ENCODE measurements around the gene CLN5.
A peak's percentile ranks its signal among the peaks of the same experiment; 100 is the strongest.
"Not testable (repeated sequence)": the region's sequence is repeated elsewhere in the genome, so short reads cannot be mapped to it uniquely, and the experiment has no call there.

The CLN5 gene

DNA sequence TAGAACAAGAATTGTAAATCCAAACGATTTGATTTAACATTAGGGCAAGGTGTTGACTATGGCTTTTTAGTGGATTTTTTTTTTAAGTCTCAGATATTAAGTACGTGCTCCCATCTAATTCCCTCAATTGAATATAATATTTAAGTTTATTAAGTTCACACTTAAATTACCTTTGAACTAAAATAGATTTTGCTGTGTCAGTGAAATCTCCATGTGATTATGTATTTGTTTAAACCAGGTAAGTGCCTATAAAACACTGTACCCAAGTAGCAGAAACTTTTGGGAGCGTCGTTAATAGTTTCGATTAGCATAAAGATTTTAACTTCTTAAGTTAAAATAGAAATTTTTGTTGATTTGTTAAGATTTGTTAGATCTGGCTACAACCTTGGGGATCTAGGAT, 1.6 kb downstream of the CLN5 start:
- ChIA-PET CTCF (interaction anchor here (4.3 to 9.3 kb wide), 2 partner anchors 10 to 14 kb away, joined by 41 to 106 read pairs; no protein-coding TSS in a partner anchor), POLR2A (interaction anchor here (1.2 kb wide), 1 partner anchor 32 kb away, joined by 6 read pairs; no protein-coding TSS in a partner anchor)
- DNase-seq (ENCODE audit: low read depth, low spot score): no peak
- TF ChIP-seq, protein P1, sequence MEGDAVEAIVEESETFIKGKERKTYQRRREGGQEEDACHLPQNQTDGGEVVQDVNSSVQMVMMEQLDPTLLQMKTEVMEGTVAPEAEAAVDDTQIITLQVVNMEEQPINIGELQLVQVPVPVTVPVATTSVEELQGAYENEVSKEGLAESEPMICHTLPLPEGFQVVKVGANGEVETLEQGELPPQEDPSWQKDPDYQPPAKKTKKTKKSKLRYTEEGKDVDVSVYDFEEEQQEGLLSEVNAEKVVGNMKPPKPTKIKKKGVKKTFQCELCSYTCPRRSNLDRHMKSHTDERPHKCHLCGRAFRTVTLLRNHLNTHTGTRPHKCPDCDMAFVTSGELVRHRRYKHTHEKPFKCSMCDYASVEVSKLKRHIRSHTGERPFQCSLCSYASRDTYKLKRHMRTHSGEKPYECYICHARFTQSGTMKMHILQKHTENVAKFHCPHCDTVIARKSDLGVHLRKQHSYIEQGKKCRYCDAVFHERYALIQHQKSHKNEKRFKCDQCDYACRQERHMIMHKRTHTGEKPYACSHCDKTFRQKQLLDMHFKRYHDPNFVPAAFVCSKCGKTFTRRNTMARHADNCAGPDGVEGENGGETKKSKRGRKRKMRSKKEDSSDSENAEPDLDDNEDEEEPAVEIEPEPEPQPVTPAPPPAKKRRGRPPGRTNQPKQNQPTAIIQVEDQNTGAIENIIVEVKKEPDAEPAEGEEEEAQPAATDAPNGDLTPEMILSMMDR (IDR thresholded peaks at IDR 0.05; ENCODE audit: insufficient read depth, low read length, missing control alignments): no peak
- H3K4me3 ChIP-seq (ENCODE audit: low read depth, low read length): no peak overlapping the region

DNA sequence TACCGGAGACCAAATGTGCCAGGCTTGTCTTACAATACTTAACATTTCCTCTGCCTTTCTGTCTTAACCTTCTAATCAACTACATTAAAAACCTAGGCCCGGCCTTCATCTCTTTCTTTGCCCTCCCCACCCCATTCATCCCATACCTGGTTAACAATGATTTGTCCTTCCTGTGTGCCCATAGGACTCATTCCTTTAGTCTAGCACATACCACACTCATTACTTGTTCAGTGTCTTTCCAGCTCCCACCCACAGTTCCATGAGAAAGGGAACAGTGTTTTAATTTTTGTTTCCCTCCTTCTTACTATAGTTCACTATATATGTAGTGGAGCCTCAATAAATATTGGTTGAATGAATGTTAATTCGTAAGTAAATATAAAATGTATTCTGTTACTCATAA, 2.4 kb downstream of the CLN5 start:
- POLR2A ChIA-PET: no interaction called here
- CTCF ChIA-PET: interaction anchor here (0.7 to 9.3 kb wide), 4 partner anchors 10 to 32 kb away, joined by 3 to 106 read pairs (median 22); no protein-coding TSS in a partner anchor
- no peak overlapping the region for H3K4me3 ChIP-seq (ENCODE audit: low read depth, low read length)
- TF ChIP-seq, protein P1 (IDR thresholded peaks at IDR 0.05; ENCODE audit: insufficient read depth, low read length, missing control alignments): no peak
- DNase-seq (ENCODE audit: low read depth, low spot score): no peak

DNA sequence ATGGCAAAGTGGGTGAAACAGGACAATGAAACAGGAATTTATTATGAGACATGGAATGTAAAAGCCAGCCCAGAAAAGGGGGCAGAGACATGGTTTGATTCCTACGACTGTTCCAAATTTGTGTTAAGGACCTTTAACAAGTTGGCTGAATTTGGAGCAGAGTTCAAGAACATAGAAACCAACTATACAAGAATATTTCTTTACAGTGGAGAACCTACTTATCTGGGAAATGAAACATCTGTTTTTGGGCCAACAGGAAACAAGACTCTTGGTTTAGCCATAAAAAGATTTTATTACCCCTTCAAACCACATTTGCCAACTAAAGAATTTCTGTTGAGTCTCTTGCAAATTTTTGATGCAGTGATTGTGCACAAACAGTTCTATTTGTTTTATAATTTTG, 8.6 kb downstream of the CLN5 start:
- DNase-seq (ENCODE audit: low read depth, low spot score): no peak
- ChIA-PET CTCF (interaction anchor here (0.6 to 7.0 kb wide), 7 partner anchors 7 to 63 kb away, joined by 3 to 88 read pairs (median 11); partner anchors contain the start of gene CLN5), POLR2A (interaction anchor here (0.6 kb wide), 1 partner anchor 9 kb away, joined by 3 read pairs; no protein-coding TSS in a partner anchor)
- TF ChIP-seq, protein P1 (IDR thresholded peaks at IDR 0.05; ENCODE audit: insufficient read depth, low read length, missing control alignments): no peak
- no peak overlapping the region for H3K4me3 ChIP-seq (ENCODE audit: low read depth, low read length)

DNA sequence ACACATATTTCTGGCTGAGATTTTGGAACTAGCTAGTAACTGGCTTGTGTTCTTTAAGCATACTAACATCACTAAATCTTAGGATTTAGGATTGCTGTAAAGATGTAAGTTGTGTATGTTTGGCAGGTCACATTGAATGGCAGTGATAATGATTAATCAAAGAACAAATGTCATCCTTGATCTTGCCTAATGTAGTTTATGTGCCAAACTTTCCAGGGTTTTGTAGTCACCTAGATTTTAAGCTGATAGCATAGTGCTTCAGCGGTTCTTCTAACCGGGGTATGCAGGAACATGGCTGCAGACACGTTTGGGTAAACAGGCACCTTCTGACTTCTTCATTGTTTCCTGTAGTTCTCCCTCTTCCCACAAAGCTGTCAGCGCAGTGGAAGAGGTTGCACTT, 9.7 kb downstream of the CLN5 start:
- ChIA-PET CTCF (interaction anchor here (0.7 to 7.0 kb wide), 12 partner anchors 8 to 1126 kb away, joined by 3 to 88 read pairs (median 4); partner anchors contain the start of gene CLN5), POLR2A (no interaction called here)
- TF ChIP-seq, protein P1 (IDR thresholded peaks at IDR 0.05; ENCODE audit: insufficient read depth, low read length, missing control alignments): no peak
- DNase-seq (ENCODE audit: low read depth, low spot score): no peak
- no peak overlapping the region for H3K4me3 ChIP-seq (ENCODE audit: low read depth, low read length)

DNA sequence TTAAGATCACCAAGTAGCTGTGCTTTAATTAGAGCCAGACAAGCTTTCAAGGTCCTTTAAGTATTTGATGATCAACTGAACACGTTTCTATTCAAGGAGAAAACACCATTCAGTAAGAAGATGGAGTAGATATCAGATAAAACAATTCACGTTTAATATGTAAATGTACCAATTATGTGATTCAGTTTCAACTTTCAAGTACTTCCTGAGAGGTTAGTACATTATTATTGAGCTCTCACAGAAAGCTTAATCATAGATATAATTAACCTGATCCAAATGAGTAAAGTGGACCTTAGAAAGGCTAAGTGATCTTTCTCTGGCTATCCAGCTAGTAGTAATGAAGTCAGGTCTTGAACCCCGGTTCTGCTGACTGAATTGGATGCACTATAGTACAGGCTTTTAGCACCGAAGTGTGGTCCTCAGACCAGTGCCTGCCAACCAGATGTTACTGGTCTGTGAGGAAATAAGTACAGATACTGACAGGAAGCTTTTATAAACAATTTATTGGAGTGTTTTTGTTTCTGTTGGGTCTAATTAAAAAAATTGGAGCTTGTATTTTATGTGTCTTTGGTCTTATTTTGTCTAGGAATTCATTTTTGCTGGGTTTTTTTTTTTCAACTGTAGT, 10.2 kb downstream of the CLN5 start:
- TF ChIP-seq, protein P1 (IDR thresholded peaks at IDR 0.05; ENCODE audit: insufficient read depth, low read length, missing control alignments): no peak
- ChIA-PET POLR2A (no interaction called here), CTCF (interaction anchor here (0.7 to 7.0 kb wide), 11 partner anchors 8 to 1126 kb away, joined by 3 to 88 read pairs (median 3); partner anchors contain the start of gene CLN5)
- no peak for DNase-seq (ENCODE audit: low read depth, low spot score)
- no peak overlapping the region for H3K4me3 ChIP-seq (ENCODE audit: low read depth, low read length)

DNA sequence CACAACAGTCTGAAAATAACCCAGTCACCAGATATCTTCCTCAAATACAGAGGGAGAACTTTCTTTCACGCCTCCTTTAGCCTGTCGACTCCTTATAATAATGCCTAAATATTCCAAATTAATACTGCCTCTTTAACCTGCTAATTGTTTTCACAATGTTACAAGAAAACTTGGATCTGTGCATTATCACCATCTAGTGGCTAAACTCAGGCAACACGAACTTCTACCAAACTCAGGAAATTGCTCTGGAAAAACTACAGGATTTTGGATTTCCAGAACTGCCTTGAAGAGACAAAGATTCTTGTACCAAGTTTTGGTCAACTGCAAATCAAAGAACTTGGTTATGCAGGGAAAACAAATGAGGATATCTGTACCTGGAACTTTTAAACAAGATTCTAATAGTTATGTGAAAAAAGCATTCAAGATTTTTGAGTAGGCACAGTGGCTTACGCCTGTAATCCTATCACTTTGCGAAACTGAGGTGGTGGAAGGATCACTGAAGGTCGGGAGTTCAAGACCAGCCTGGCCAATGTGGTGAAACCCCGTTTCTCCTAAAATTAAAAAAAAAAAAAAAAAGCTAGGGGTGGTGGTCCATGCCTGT, 10.8 kb downstream of the CLN5 start:
- TF ChIP-seq, protein P1 (IDR thresholded peaks at IDR 0.05; ENCODE audit: insufficient read depth, low read length, missing control alignments): peak; percentile 56
- no peak for DNase-seq (ENCODE audit: low read depth, low spot score)
- H3K4me3 ChIP-seq (ENCODE audit: low read depth, low read length): no peak overlapping the region
- ChIA-PET CTCF (interaction anchor here (1.0 to 7.0 kb wide), 10 partner anchors 8 to 105 kb away, joined by 3 to 88 read pairs (median 4); partner anchors contain the start of gene CLN5), POLR2A (no interaction called here)

DNA sequence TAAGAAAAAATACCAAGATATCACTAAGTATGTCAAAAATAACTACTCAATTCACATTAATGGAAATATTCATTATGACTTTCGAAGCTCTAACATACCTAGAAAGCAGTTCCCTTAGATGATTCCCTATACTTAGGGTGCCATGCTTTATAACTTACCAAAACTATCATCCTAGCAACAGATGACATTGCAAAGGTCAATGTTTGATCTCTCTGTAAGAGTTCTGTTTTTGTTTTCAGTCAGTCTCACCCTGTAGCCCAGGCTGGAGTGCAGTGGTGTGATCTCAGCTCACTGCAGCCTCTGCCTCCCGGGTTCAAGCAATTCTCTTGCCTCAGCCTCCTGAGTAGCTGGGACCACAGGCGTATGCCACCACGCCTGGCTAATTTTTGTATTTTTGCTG, 16.5 kb downstream of the CLN5 start:
- CTCF ChIA-PET; H3K4me3 ChIP-seq (ENCODE audit: low read depth, low read length); DNase-seq (ENCODE audit: low read depth, low spot score): not testable (repeated sequence)
- POLR2A ChIA-PET: interaction anchor here (0.7 kb wide), 1 partner anchor 24 kb away, joined by 3 read pairs; no protein-coding TSS in a partner anchor

Measured in AG04449 (cell line).